HG03457 (cell line): Measurements from ENCODE around the gene CSRP2.

Experiments used
- ATAC-seq: cut with Tn5 transposase; IDR thresholded peaks from one replicate; pipeline ENCODE4 v1.9.1; 2021; ENCODE audit warnings: moderate number of reproducible peaks; ENCODE audit not compliant: unreplicated experiment

CSRP2 gene

GRCh38 chr12:76863837-76864236 is 15.0 kb downstream of the CSRP2 start:
- ATAC-seq = no peak

DNA sequence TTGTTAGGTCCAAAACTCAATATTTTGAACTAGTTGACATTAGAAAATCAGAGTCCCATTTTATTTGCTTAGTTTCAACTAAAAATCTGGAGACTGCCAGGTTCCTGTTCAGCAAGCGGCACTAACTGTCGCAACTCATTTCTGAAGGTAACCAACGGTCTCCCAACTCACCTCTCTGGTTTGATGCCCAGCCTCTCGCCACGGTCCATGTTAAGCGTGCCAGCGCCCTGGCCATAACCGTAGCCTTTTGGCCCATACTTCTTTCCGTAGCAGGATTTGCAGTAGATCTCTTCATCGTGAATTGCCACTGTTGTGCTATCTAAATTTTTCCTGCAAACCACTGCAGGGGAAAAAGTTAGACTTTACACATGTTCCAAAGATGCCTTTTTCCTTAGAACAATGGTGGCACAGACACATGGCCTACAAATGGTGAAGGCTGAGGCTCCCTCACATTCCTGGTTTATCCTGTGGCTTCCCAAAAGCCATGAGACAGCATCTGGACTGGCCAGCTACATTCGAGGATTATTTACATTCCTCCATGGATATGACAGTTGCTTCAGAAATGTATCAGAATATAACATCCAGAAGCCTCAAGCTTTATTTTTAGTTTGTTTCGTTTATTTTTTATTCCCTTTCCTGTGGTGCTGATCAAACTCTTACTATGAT is 15.7 kb downstream of the CSRP2 start:
- no peak for ATAC-seq

DNA sequence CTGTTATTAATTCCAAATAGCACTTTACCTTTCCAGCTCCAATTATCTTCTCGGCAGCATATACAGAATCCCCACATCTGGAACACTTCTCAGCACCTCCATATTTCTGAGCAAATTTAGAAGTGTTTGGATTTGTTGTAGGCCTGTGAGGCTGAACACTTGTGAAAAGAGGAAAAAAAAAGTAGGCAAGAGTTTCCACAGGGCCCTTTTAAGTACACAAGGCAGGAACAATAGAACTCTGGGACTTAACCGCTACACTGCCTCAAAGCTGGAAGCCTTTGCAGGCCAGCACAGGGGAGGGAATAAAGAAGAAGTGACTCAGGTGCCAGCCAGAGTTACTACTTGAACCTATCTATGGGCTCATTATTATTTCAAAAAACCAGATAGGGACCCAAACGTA is 18.6 kb downstream of the CSRP2 start:
- ATAC-seq = no peak

- no peak for ATAC-seq
Observed at GRCh38 chr12:76859611-76860010, 19.2 kb downstream of the CSRP2 start.

DNA sequence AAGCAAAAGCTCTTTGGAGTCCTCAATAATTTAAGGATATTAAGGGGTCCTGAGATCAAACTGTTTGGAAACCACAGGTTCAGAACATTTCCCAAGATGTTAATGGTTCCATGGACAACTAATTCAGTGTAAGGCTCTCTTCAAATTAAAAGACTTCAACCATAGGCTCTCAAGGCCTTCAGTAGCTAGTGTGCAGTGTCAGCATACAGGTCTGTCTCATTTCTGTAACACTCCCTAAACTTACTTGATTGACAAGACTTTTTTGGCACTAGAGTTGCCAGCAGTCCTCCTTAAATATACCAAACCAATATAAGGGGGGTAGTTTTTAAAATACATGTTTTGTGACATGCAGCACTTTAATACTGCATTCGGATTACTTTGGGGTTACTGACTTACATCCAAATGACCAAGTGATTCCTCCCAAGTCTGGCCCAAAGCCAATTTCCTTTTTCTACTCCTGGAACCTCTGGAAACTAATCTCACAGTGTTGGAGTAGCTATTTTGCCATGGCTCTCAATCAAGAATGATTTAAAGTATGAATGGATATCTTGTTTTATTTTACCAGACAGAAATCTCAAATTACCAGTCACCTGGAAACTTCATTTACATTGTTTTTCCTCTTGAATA is 22.7 kb downstream of the CSRP2 start:
- no peak for ATAC-seq

DNA sequence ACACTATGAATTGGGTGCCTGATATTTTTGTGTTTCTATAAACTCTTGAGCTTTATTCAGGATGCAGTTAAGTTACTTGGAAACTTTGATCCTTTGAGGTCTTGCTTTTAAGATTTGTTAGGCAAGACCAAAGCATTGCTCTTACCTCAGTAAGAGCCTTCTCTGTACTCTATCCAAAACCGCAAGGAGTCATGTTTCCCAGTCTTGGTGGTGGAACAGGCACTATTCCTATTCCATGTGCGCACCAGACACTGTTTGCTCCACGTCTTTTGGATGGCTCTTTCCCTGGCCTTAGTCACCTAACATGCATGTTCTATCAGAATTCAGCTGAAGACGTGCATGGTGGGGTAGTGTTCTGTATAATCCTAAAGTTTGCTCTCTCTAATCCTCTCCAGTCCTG is 23.5 kb downstream of the CSRP2 start:
- no peak for ATAC-seq

DNA sequence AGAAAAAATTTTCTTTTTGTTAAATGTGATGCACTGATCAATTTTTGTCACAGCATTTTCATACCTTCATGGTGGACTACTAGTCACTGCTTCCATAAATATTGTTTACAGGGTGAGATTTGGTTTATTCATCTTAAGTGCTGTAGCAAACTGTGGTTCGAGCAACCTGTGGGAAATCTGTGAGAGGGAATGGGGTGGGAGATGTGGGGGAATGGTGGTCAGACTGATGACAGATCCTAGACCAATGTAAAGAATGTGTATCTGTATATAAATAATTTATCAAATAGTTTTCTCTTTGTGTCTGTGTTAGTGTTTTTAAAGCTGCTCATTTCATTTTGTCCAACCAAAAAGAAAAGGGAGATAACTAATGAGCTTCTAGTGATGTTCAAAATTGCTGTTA is 26.7 kb downstream of the CSRP2 start:
- no peak for ATAC-seq

DNA sequence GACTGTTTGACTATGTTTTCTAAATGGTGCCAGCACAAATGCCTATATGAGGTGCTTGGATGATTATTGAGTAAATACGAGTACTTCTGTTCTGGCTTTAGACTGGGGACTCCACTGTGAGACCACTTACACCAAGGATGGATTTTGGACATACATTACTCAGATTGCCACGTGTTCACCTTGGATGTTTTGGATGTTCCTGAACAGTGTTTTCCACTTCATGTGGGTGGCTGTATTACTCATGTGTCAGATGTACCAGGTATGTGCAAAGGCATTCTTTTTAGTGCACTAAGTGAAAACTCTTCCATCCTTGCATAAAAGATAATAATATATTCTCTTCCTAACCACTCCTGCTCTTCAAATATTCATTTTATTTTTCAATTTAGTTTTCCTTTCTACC is 30.7 kb downstream of the CSRP2 start:
- ATAC-seq = no peak

DNA sequence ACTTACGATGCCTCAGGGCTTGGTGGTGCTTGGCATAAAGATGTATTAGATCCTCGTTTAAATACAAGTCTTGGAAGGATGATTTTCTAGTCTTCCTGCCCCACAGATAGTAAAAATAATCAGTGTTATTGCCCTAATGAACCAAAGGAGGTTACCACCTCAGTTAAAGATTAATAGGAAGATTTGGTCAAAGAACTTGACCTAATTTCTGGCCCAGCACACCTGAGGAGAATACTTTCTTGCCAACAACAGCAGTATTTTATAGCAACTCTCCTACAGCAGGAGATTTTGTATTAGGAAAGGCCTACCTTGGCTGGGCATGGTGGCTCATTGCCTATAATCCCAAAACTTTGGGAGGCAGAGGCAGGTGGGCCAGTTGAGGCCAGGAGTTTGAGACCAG is 31.6 kb downstream of the CSRP2 start:
- ATAC-seq = no peak

- ATAC-seq = no peak
Observed at GRCh38 chr12:76836633-76837032, 42.2 kb downstream of the CSRP2 start.

DNA sequence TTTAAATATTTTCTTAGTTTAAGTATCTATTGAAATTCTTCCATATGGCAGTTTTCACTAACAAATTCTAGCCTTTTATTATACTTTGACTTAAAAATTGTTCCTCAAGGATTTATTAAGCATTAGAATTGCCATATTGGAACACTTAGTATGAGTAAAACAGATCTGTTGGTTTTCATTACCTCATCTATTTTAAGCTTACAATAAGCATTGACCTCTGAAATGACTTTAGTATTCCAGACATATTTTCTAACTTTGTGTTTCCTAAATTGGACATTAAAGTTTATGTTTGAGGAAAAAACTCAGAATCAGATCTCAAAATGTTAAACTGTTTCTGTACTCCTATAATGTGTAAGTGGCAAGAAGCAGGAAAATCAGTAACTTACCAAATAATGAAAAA is 48.4 kb downstream of the CSRP2 start:
- ATAC-seq = no peak

DNA sequence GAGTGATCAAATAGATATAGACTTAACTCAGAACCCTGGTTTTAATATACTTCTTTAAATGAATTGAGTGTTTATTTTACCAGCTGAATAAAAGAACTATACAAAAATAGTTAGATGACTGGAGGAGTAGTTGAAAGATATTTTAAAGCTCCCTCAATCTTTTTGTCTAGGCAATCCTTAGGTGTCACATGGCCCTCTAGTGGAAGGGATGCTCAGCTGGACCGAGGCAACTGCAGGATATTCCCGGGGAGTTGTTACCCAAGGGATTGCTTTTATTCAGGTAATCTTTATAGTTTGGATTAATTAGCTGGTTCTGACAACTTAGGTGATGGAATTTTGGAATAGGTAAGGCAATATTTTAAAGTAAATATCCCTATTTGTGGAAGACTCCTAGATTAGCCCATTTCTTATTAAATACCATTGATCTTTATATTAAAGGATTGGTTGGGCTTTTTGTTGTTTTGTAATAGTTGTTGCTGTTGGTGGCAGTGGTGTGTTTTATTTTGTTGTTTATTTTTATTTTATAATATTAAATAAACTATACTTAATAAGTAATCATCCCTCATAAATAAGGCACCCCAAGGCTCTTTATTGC is 57.8 kb downstream of the CSRP2 start:
- no peak for ATAC-seq

GRCh38 chr12:76813972-76814371 is 64.8 kb downstream of the CSRP2 start:
- no peak for ATAC-seq

DNA sequence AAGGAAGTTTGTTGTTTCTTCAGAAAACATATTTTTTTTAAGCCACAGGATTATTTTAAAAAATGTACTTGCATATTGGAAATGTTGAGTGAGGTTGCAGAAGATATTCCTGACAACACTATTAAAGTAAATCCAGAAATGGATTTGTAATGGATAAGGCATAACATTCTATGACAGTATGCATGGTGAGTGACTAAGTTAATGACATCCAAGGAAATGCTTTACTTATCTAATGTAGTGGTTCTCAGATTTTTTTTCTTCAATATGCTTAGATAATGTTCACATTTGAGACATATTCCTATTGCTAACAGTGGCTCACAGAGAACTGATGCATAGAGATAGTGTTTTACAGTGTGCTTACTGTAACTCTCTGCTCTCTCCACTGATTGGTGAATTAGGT is 65.6 kb downstream of the CSRP2 start:
- ATAC-seq = no peak

GRCh38 chr12:76811976-76812375 is 66.8 kb downstream of the CSRP2 start:
- ATAC-seq = no peak

- no peak for ATAC-seq
Observed at GRCh38 chr12:76810671-76811419, 68.0 kb downstream of the CSRP2 start.
